ENCODE measurements around the gene TDRKH.

TDRKH gene

DNA sequence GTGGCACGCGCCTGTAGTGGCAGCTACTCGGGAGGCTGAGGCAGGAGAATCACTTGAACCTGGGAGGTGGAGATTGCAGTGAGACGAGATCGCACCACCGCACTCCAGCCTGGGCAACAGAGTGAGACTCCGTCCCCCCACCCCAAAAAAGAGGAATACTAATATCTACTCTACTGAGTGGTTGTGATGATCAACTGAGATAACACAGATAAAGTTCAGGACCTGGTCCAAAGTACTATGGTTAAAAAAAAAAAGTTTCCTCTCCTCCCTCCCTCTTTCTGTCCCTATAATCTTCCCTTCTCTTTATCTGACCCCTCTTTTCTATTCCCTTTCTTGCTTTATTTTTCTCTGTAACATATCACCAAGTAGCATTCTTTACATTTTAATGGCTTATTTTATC, 45.3 kb upstream of the TDRKH start:
- no peak for TF ChIP-seq ZFX (IDR thresholded peaks at IDR 0.05)
- no peak overlapping the region for H3K27ac ChIP-seq

DNA sequence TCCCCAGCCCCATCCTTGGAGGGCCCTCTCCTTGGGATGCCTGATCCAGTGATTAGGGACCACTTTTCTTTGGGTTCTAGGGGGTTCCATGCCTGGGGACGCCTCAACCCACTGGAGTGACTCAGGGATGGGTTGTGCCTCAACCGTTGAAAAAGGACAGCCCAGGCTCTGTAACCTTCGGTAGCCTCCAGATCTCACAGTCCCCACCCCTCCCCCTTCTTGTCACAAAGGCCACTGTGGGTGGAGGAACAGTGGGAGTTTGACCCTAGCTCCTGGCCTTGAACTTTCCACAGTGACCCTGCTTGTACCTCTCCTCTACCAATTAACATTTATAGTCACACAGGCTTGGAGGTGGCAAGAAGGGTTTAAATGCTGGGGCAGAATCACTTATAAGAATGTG, 43.9 kb upstream of the TDRKH start:
- no peak overlapping the region; the same call in 1 of the 2 replicates for H3K27ac ChIP-seq
- TF ChIP-seq ZFX (IDR thresholded peaks at IDR 0.05): no peak

DNA sequence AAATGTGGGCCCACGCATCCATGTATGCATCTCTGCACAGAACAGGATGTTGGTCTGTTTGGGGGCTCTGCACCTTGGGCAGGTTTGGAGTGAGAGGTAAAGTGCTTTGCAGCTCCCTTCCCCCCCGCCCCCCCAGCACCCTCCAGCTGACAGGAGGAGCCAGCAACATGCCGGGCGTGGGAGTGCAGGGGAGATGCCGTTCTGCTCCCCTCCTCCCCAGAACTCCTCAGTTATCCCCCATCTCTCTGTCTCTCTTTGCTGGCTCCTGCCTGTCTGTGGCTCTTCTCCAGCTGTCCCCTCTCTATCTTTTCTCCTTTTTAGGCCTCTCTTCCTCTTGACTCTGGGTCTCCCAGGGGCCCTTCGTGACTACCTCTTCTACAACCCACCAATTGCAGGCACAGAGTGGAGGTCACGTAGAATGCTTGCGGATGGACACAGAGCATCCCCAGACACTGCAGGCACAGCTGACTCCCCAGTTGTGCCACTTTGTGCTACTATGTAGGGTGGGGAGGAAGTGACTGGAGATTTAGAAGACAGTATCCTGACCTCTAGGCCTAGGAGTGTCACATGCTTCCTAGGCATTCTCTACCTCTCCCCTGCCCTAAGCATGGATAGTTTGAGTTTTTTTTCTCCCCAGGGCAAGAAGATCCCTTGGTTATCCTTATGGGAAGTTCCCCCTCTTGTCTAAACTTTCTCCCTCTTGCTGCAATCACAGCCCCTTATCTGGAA, 43.0 kb upstream of the TDRKH start:
- H3K27ac ChIP-seq: peak overlapping the region; percentile 86

DNA sequence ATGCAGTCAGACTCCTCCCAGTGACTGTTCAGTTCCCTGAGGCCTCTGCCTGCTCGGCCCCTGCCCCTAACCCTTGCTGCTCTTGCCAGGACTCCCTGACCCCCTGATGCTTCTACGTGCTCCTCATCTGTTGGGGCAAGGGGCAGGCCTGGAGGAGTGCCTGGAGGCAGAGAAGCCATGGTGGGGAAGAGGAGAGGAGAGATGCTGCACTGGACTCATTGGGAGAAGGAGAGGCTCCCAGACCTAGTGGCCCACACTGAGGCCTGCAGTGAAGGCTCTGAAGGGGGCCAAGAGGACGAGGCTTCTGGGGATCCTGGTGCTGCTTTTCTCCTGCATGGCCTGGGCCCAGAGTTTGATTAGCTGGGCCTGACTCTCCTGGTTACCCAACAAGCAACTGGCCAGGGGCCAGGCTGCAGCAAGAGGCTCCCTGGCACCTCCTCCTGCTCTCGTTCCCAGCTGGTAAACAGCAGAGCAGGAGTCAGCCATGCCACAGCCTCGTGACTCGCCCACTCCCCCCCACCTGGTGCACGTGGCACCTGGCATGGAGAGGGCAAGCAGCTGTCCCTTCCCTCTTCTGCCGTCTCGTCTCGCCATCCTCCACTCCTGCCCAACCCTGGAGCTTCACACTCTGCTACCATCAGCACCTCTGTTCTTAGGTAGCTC, 42.1 kb upstream of the TDRKH start:
- peak overlapping the region; percentile 86 for H3K27ac ChIP-seq
- TF ChIP-seq, protein P1, sequence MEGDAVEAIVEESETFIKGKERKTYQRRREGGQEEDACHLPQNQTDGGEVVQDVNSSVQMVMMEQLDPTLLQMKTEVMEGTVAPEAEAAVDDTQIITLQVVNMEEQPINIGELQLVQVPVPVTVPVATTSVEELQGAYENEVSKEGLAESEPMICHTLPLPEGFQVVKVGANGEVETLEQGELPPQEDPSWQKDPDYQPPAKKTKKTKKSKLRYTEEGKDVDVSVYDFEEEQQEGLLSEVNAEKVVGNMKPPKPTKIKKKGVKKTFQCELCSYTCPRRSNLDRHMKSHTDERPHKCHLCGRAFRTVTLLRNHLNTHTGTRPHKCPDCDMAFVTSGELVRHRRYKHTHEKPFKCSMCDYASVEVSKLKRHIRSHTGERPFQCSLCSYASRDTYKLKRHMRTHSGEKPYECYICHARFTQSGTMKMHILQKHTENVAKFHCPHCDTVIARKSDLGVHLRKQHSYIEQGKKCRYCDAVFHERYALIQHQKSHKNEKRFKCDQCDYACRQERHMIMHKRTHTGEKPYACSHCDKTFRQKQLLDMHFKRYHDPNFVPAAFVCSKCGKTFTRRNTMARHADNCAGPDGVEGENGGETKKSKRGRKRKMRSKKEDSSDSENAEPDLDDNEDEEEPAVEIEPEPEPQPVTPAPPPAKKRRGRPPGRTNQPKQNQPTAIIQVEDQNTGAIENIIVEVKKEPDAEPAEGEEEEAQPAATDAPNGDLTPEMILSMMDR (conservative IDR thresholded peaks at IDR 0.05): no peak
- TF ChIP-seq ZFX (IDR thresholded peaks at IDR 0.05): peak; percentile 43; the same call in 1 of the 2 replicates

More for the DNA sequence above, 43.0 kb upstream of the TDRKH start:
- TF ChIP-seq, protein P1 (conservative IDR thresholded peaks at IDR 0.05): no peak
- TF ChIP-seq ZFX (IDR thresholded peaks at IDR 0.05): no peak

DNA sequence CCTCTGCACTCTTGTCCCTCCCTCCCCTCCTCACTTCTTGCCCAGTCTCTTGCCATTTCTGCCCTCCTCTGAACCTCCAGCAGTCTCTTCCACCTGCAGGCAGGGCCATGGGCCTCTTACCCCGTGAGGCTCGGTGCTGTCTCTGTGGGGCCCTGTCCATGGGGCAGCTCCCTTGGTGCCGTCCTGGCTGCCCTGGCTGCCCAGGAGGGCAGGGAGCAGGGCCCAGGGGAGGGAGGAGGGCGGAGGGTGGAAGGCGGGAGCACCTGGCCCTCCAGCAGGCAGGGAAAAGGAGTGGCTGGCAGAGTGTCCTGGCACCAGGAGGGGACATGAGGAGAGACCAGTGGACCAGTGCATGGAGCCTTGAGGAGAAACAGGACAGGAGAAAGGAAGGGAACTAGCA, 41.3 kb upstream of the TDRKH start, which contains the start of gene RORC:
Gene RORC (minus strand): TSS at position 198 of the 400 bp plus-strand sequence. CDS start 38 bp downstream, at position 160.
- TF ChIP-seq, protein P1 (conservative IDR thresholded peaks at IDR 0.05): no peak
- peak; percentile 33; the same call in 1 of the 2 replicates for TF ChIP-seq ZFX (IDR thresholded peaks at IDR 0.05)

GRCh38 chr1:151831256-151831591, 40.9 kb upstream of the TDRKH start:
- peak overlapping the region; percentile 86 for H3K27ac ChIP-seq
- TF ChIP-seq ZFX (IDR thresholded peaks at IDR 0.05): no peak
- TF ChIP-seq, protein P1 (conservative IDR thresholded peaks at IDR 0.05): no peak

More for the DNA sequence above, 41.3 kb upstream of the TDRKH start, which contains the start of gene RORC:
- peak within 1 kb of the TSS; percentile 86 for H3K27ac ChIP-seq

DNA sequence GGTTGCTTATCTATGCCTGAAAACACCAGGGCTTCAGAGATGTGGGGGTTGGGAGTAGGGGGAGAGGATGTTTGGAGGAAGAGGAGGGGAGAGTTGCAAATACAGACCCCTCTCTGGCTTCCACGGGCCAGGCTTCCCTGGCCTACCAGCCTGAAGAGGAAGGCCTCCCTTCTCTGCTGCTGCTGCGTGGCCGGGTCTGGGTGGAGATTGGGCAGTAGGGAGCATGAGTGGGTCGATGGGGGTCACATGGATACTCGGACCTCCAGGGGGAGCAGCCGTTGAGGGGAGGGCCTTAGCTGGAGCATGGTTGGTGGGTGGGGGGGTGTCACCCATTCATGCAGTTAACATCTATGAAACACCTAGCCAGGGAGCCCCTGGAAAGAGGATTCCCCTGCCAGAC, 39.8 kb upstream of the TDRKH start:
- H3K27ac ChIP-seq: peak overlapping the region; percentile 86
- TF ChIP-seq, protein P1 (conservative IDR thresholded peaks at IDR 0.05): no peak
- TF ChIP-seq ZFX (IDR thresholded peaks at IDR 0.05): no peak

DNA sequence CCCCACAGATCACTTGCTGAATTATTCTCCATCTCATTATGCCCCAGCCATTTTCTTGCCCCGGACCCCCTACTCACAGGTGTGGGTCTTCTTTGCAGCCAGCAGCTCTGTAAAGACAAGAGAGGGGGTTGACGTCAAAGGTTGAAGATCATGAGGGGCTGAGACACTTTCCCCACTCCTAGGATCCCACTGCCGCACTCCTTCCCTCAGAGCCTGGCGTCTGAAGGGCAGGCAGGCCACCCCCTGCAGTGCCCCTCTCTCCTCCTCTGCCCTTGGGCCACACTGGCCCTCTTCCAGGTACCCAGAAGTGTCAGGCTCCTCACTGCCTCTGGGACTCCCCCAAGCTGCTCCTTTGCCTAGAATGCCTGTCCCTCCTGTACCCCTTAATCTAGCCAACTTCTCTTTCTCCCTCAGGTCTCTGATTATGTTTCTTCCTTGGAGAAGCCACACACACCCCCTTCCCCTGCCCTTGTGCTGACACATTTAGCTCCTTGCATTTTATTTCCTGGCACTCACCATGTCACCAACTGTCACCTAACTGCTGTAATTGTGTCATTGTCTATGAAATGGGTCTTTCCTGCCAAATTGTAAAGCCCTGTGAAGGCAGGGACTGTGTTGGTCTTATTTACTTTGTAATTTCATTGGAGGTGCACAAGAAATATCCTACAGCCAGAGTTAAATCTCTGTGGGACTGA, 39.2 kb upstream of the TDRKH start:
- peak overlapping the region; percentile 86 for H3K27ac ChIP-seq
- TF ChIP-seq ZFX (IDR thresholded peaks at IDR 0.05): no peak
- TF ChIP-seq, protein P1 (conservative IDR thresholded peaks at IDR 0.05): no peak
